K562 (cell line): ENCODE results near the gene MAPKAPK2. TPM values are rescaled to one million over a fixed set of nuclear protein-coding genes. Genes with fewer than 3 reads are reported as not detected.
A peak's percentile ranks its signal among the peaks of the same experiment; 100 is the strongest.

Experiments used
- ATAC-seq: fragments of 200-7000 bp; cut with Tn5 transposase; 3 replicates; pipeline ENCODE4 v1.9.1; 2020; ENCODE audit warnings: moderate library complexity
- BruUV-seq: library from RNA; stranded (reverse); fragments of 400-500 nt; replicated peaks from 2 replicates; lab custom pipeline; 2021; lab: Mats Ljungman, UMichigan
- CTCF ChIA-PET: fragments of 300-600 bp; formaldehyde crosslinking; extraction: SDS; loops from one replicate; lab custom pipeline; 2021; ENCODE audit warnings: low intra/inter-chr PET ratio; lab: Yijun Ruan, JAX
- POLR2A ChIA-PET: fragments of 300-600, 350-650 bp; sonication (Branson Sonifier 250); formaldehyde crosslinking; extraction: SDS; loops from one replicate; lab custom pipeline; 2021; ENCODE audit warnings: antibody characterized with exemption, inconsistent platforms; lab: Yijun Ruan, JAX
- DNase-seq, 4 experiments: peaks; one replicate each; pipeline versions ENCODE4 v3.0.0 to v3.0.0-alpha.2; 2011 to 2018; ENCODE audit warnings: low spot score in 3 of 4, mixed read lengths in 3 of 4; ENCODE audit errors: extremely low read depth in 1 of 4
- FAIRE-seq: peaks from 2 replicates; lab custom pipeline; 2011; peaks lifted over from hg19 to GRCh38; lab: Jason Lieb, UNC
- H2AFZ ChIP-seq: 2 replicates; pipeline ENCODE4 v1.6.0; 2011; ENCODE audit warnings: low read depth, low read length, control low read depth, inconsistent platforms
- H3K27ac ChIP-seq: fragments of 200-600 bp; 3 replicates; pipeline ENCODE4 v1.8.0; 2011; ENCODE audit warnings: low read depth, mild to moderate bottlenecking, control low read depth, inconsistent platforms, low read length, moderate library complexity, mixed read lengths; ENCODE audit errors: extremely low read depth
- H3K27me3 ChIP-seq, 2 experiments: fragments of 300-600 bp in 1 of 2; 2 replicates in 1 of 2; 3 replicates in 1 of 2; pipeline versions ENCODE4 v1.6.0 to v1.8.0; 2011; ENCODE audit warnings: inconsistent platforms in 2 of 2, low read length in 2 of 2, mild to moderate bottlenecking in 1 of 2, mixed read lengths in 1 of 2, moderate library complexity in 1 of 2; ENCODE audit not compliant: control insufficient read depth in 2 of 2, insufficient read depth in 2 of 2
- H3K36me3 ChIP-seq: fragments of 300-600 bp; 3 replicates; pipeline ENCODE4 v1.8.0; 2011; ENCODE audit warnings: mild to moderate bottlenecking, low read length, inconsistent platforms; ENCODE audit not compliant: control insufficient read depth, insufficient read depth
- H3K4me1 ChIP-seq, 2 experiments: fragments of 200-600 bp in 1 of 2; replicated peaks in 1 of 2; 2 replicates in 1 of 2; 3 replicates in 1 of 2; pipeline versions ENCODE4 v1.5.1 to v1.8.0; 2011; ENCODE audit warnings: inconsistent platforms in 2 of 2, low read length in 2 of 2, mild to moderate bottlenecking in 1 of 2, mixed read lengths in 1 of 2, moderate library complexity in 1 of 2; ENCODE audit not compliant: control insufficient read depth in 2 of 2, insufficient read depth in 2 of 2
- H3K4me2 ChIP-seq: 2 replicates; pipeline ENCODE4 v1.6.1; 2011; ENCODE audit warnings: low read length, control low read depth, inconsistent platforms, mixed read lengths; ENCODE audit not compliant: insufficient read depth
- H3K4me3 ChIP-seq: fragments of 200-600 bp; sonication (generic), shearing (Covaris generic); 2 replicates; pipeline ENCODE4 v1.5.1; 2016; ENCODE audit warnings: control low read depth, inconsistent platforms
- H3K79me2 ChIP-seq: fragments of 200-600 bp; 3 replicates; pipeline ENCODE4 v1.8.0; 2011; ENCODE audit warnings: low read length, inconsistent platforms; ENCODE audit not compliant: control insufficient read depth, insufficient read depth
- H3K9ac ChIP-seq, 2 experiments: 2 replicates each; pipeline versions ENCODE4 v1.6.0 to v1.6.1; 2011; ENCODE audit warnings: low read depth in 2 of 2, low read length in 2 of 2, control low read depth in 1 of 2, inconsistent platforms in 1 of 2, mild to moderate bottlenecking in 1 of 2, mixed read lengths in 1 of 2; ENCODE audit not compliant: insufficient read depth in 1 of 2
- H3K9me1 ChIP-seq: one replicate; pipeline ENCODE4 v1.6.0; 2011; ENCODE audit warnings: inconsistent platforms, mild to moderate bottlenecking, low read length, moderate library complexity; ENCODE audit not compliant: control insufficient read depth, insufficient read depth
- H3K9me3 ChIP-seq: replicated peaks from 2 replicates; pipeline ENCODE4 v1.5.1; 2011; ENCODE audit warnings: low read depth, low read length, inconsistent platforms; ENCODE audit not compliant: control insufficient read depth, insufficient read depth
- H4K20me1 ChIP-seq: replicated peaks from 2 replicates; pipeline ENCODE4 v1.6.1; 2011; ENCODE audit warnings: low read length, inconsistent platforms, mixed read lengths; ENCODE audit not compliant: control insufficient read depth, insufficient read depth
- MYC ChIP-seq, 2 experiments: fragments of 250-450 bp in 1 of 2; sonication (Bioruptor Pico) in 1 of 2; IDR thresholded peaks; 2 replicates each; pipeline versions ENCODE4 v1.5.1 to v1.6.1; 2012 to 2021; ENCODE audit warnings: low read depth in 2 of 2, borderline replicate concordance in 1 of 2, improper control_type of control experiment in 1 of 2, low read length in 1 of 2, mild to moderate bottlenecking in 1 of 2, moderate library complexity in 1 of 2
- PRPF4 ChIP-seq: fragments of 200-400 bp; formaldehyde crosslinking; IDR thresholded peaks from one replicate; pipeline ENCODE4 v1.6.1; 2017; ENCODE audit warnings: low read length, low read depth, mild to moderate bottlenecking; ENCODE audit not compliant: insufficient read depth, poor library complexity, severe bottlenecking
- SRSF1 ChIP-seq: fragments of 200-400 bp; formaldehyde crosslinking; IDR thresholded peaks from 2 replicates; pipeline ENCODE4 v1.6.1; 2017; ENCODE audit warnings: mild to moderate bottlenecking, low read depth, low read length, moderate library complexity
- TAL1 ChIP-seq: fragments of 450-650 bp; IDR thresholded peaks from 2 replicates; pipeline ENCODE4 v1.6.1; 2016; ENCODE audit warnings: mild to moderate bottlenecking
- WGBS: fragments of 100-300 bp; shearing (Covaris generic); methylation state at CpG from one replicate; pipeline ENCODE4 v1.1.6; 2016; ENCODE audit warnings: low coverage, mixed read lengths; ENCODE audit not compliant: insufficient coverage; ENCODE audit errors: missing lambda C conversion rate; 5-methylcytosine and 5-hydroxymethylcytosine counted together
- in situ Hi-C: fragments of 300-500 bp; cut with MboI; formaldehyde crosslinking; loops from 4 replicates; pipeline ENCODE4 v1.15.0; 2018; ENCODE audit warnings: inconsistent platforms, mixed read lengths
- intact Hi-C: fragments of 100-400 bp; cut with micrococcal nuclease; formaldehyde crosslinking; loops from 2 replicates; pipeline ENCODE4 v1.14.2; 2022
- polyA plus RNA-seq, 8 experiments: library from polyadenylated mRNA; depleted of rRNA in 4 of 8; stranded (reverse) in 5 of 8; unstranded in 3 of 8; fragments of >200 nt; fragmentation: Nextera tagmentation in 2 of 8; fragmentation: Illumina TruSeq in 1 of 8; extraction: Ambion mirVana in 2 of 8; extraction: Trizol in 1 of 8; gene quantifications; 2 replicates each; pipeline versions ENCODE4 v1.2.1 to v1.2.3, GENCODE V29; 2011 to 2014; ENCODE audit warnings: inconsistent platforms in 1 of 8, missing spikeins in 1 of 8
- total RNA-seq, 7 experiments: library from RNA; depleted of rRNA in 6 of 7; stranded (reverse); fragments of >200 nt in 6 of 7; fragmentation: Illumina TruSeq in 2 of 7; extraction: Trizol in 2 of 7; gene quantifications; 2 replicates each; pipeline versions ENCODE4 v1.2.1 to v1.2.3, GENCODE V29; 2011 to 2021; ENCODE audit warnings: low replicate concordance in 1 of 7

MAPKAPK2 gene
- total and polyA plus RNA-seq, 9 of the 15 experiments (the other 6 are each of a cell fraction or from before 2014, with no cell fraction given) = 0.63 to 94.2 (median 52.1) TPM

- H3K9me1 ChIP-seq = no peaks in the 10 kb centered on the region
- no peak for DNase-seq
- in situ Hi-C loops = no loop called here
- H4K20me1 ChIP-seq = peaks cover 76% of the 10 kb centered on the region
- peaks cover 97% of the 10 kb centered on the region for H3K79me2 ChIP-seq
- H3K27me3 ChIP-seq = no peaks in the 10 kb centered on the region
- no peak for TF ChIP-seq SRSF1
- TF ChIP-seq TAL1 = no peak
- TF ChIP-seq MYC (IDR thresholded peaks at IDR 0.05; ENCODE audit: low read depth, low read length) = no peak
- no peak for TF ChIP-seq MYC (CRISPR knock-in tag; IDR thresholded peaks at IDR 0.05; ENCODE audit: borderline replicate concordance, low read depth)
- TF ChIP-seq PRPF4 = no peak
- H3K27ac ChIP-seq = no peak overlapping the region
- no peak for ATAC-seq
- FAIRE-seq = no peak
- 89% methylated on average over 8 of the region's 8 CpGs for WGBS
- peak overlapping the region in 1 of 2 experiments; percentile 46; a peak in 1 of 4 replicates for H3K9ac ChIP-seq
- H3K9me3 ChIP-seq = no peaks in the 10 kb centered on the region
- POLR2A ChIA-PET = interaction anchor here (0.6 to 10.6 kb wide), 6 partner anchors 8 to 95 kb away, joined by 3 to 130 read pairs (median 4); no protein-coding TSS in a partner anchor
- peaks cover 4% of the 10 kb centered on the region; the same call in 2 of the 3 replicates for H3K36me3 ChIP-seq
- intact Hi-C loops = loop anchor here (5.0 kb wide), 1 partner anchor 34 kb away; no protein-coding TSS in a partner anchor
- no TSS peak for BruUV-seq
- H3K4me3 ChIP-seq = no peak overlapping the region
- H3K4me1 ChIP-seq = peaks cover 15 to 35% of the 10 kb centered on the region in 2 experiments; a peak in 4 of 5 replicates
- CTCF ChIA-PET = no interaction called here
- H3K4me2 ChIP-seq = no peak overlapping the region
- no peak overlapping the region for H2AFZ ChIP-seq
These were observed 21.1 kb downstream of the MAPKAPK2 start for GRCh38 chr1:206705726-206706297.
